Measurements from ENCODE around the gene DNAH2. TPM values are rescaled to one million over a fixed set of nuclear protein-coding genes. Genes with fewer than 3 reads are reported as not detected.

The DNAH2 gene
- total and polyA plus RNA-seq, 2 donors, result 0.07 to 0.14 TPM

- H3K9me3 ChIP-seq (ENCODE audit: control insufficient read depth in 2 of 2, insufficient read depth in 1 of 2, low read length in 1 of 2), result peaks cover 0 to 22% of the 10 kb centered on the region in 2 donors
- peaks cover 19 to 45% of the 10 kb centered on the region in 2 donors for H3K36me3 ChIP-seq (ENCODE audit: control insufficient read depth in 2 of 2, insufficient read depth in 2 of 2, low read length in 1 of 2)
- H3K4me1 ChIP-seq (ENCODE audit: control insufficient read depth in 2 of 2, insufficient read depth in 2 of 2, low read length in 2 of 2), result peaks cover 37 to 81% of the 10 kb centered on the region in 2 donors
- H3K4me3 ChIP-seq (ENCODE audit: low read length in 2 of 2), result peak overlapping the region; percentile 65 to 66
- H3K27ac ChIP-seq (ENCODE audit: low read depth in 1 of 2, low read length in 1 of 2), result peak overlapping the region; percentile 93 to 95
- DNase-seq (ENCODE audit: low read depth in 6 of 9, low spot score in 9 of 9), result peak in 6 of 9 donors; percentile 70 to 89 (median 80)
- under 1% methylated on average over 46 of the region's 46 CpGs for WGBS
- H3K27me3 ChIP-seq (ENCODE audit: control insufficient read depth in 2 of 2, insufficient read depth in 1 of 2, low read length in 1 of 2), result no peaks in the 10 kb centered on the region
Measured at GRCh38 chr17:7841915-7842379, 124.4 kb downstream of the DNAH2 start.

- peaks cover 0 to 22% of the 10 kb centered on the region in 2 donors for H3K9me3 ChIP-seq (ENCODE audit: control insufficient read depth in 2 of 2, insufficient read depth in 1 of 2, low read length in 1 of 2)
- DNase-seq (ENCODE audit: low read depth in 6 of 9, low spot score in 9 of 9), result peak in 4 of 9 donors; percentile 67 to 83 (median 72)
- H3K4me1 ChIP-seq (ENCODE audit: control insufficient read depth in 2 of 2, insufficient read depth in 2 of 2, low read length in 2 of 2), result peaks cover 31 to 74% of the 10 kb centered on the region in 2 donors
- H3K36me3 ChIP-seq (ENCODE audit: control insufficient read depth in 2 of 2, insufficient read depth in 2 of 2, low read length in 1 of 2), result peaks cover 25 to 50% of the 10 kb centered on the region in 2 donors
- under 1% methylated on average over 47 of the region's 47 CpGs for WGBS
- H3K27ac ChIP-seq (ENCODE audit: low read depth in 1 of 2, low read length in 1 of 2), result peak overlapping the region; percentile 93 to 95
- peak overlapping the region; percentile 65 to 66 for H3K4me3 ChIP-seq (ENCODE audit: low read length in 2 of 2)
- H3K27me3 ChIP-seq (ENCODE audit: control insufficient read depth in 2 of 2, insufficient read depth in 1 of 2, low read length in 1 of 2), result no peaks in the 10 kb centered on the region
Measured at GRCh38 chr17:7842380-7843256, 125.1 kb downstream of the DNAH2 start.

- H3K27me3 ChIP-seq (ENCODE audit: control insufficient read depth in 2 of 2, insufficient read depth in 1 of 2, low read length in 1 of 2), result no peaks in the 10 kb centered on the region
- H3K27ac ChIP-seq (ENCODE audit: low read depth in 1 of 2, low read length in 1 of 2), result peak overlapping the region; percentile 93 to 95
- H3K9me3 ChIP-seq (ENCODE audit: control insufficient read depth in 2 of 2, insufficient read depth in 1 of 2, low read length in 1 of 2), result peaks cover 0 to 22% of the 10 kb centered on the region in 2 donors
- H3K4me3 ChIP-seq (ENCODE audit: low read length in 2 of 2), result peak overlapping the region; percentile 65 to 66
- peaks cover 30 to 56% of the 10 kb centered on the region in 2 donors for H3K36me3 ChIP-seq (ENCODE audit: control insufficient read depth in 2 of 2, insufficient read depth in 2 of 2, low read length in 1 of 2)
- DNase-seq (ENCODE audit: low read depth in 6 of 9, low spot score in 9 of 9), result no peak
- WGBS, result under 1% methylated on average over 17 of the region's 17 CpGs
- H3K4me1 ChIP-seq (ENCODE audit: control insufficient read depth in 2 of 2, insufficient read depth in 2 of 2, low read length in 2 of 2), result peaks cover 31 to 70% of the 10 kb centered on the region in 2 donors
Measured at GRCh38 chr17:7843257-7843535, 125.7 kb downstream of the DNAH2 start.

GRCh38 chr17:7843536-7844291 is 126.2 kb downstream of the DNAH2 start:
- peaks cover 35 to 60% of the 10 kb centered on the region in 2 donors for H3K36me3 ChIP-seq (ENCODE audit: control insufficient read depth in 2 of 2, insufficient read depth in 2 of 2, low read length in 1 of 2)
- peak in 6 of 9 donors; percentile 68 to 90 (median 82) for DNase-seq (ENCODE audit: low read depth in 6 of 9, low spot score in 9 of 9)
- peak overlapping the region; percentile 93 to 95 for H3K27ac ChIP-seq (ENCODE audit: low read depth in 1 of 2, low read length in 1 of 2)
- under 1% methylated on average over 61 of the region's 61 CpGs for WGBS
- H3K4me1 ChIP-seq (ENCODE audit: control insufficient read depth in 2 of 2, insufficient read depth in 2 of 2, low read length in 2 of 2), result peaks cover 27 to 66% of the 10 kb centered on the region in 2 donors
- no peaks in the 10 kb centered on the region for H3K27me3 ChIP-seq (ENCODE audit: control insufficient read depth in 2 of 2, insufficient read depth in 1 of 2, low read length in 1 of 2)
- peaks cover 0 to 22% of the 10 kb centered on the region in 2 donors for H3K9me3 ChIP-seq (ENCODE audit: control insufficient read depth in 2 of 2, insufficient read depth in 1 of 2, low read length in 1 of 2)
- H3K4me3 ChIP-seq (ENCODE audit: low read length in 2 of 2), result peak overlapping the region; percentile 65 to 66

- peaks cover 19 to 58% of the 10 kb centered on the region in 2 donors for H3K4me1 ChIP-seq (ENCODE audit: control insufficient read depth in 2 of 2, insufficient read depth in 2 of 2, low read length in 2 of 2)
- peaks cover 43 to 60% of the 10 kb centered on the region in 2 donors for H3K36me3 ChIP-seq (ENCODE audit: control insufficient read depth in 2 of 2, insufficient read depth in 2 of 2, low read length in 1 of 2)
- H3K4me3 ChIP-seq (ENCODE audit: low read length in 2 of 2), result peak overlapping the region; percentile 65 to 66
- DNase-seq (ENCODE audit: low read depth in 6 of 9, low spot score in 9 of 9), result peak in 5 of 9 donors; percentile 69 to 90 (median 76)
- 1% methylated on average over 71 of the region's 71 CpGs for WGBS
- peak overlapping the region; percentile 87 to 93 for H3K27ac ChIP-seq (ENCODE audit: low read depth in 1 of 2, low read length in 1 of 2)
- H3K27me3 ChIP-seq (ENCODE audit: control insufficient read depth in 2 of 2, insufficient read depth in 1 of 2, low read length in 1 of 2), result no peaks in the 10 kb centered on the region
- H3K9me3 ChIP-seq (ENCODE audit: control insufficient read depth in 2 of 2, insufficient read depth in 1 of 2, low read length in 1 of 2), result peaks cover 0 to 22% of the 10 kb centered on the region in 2 donors
Measured at GRCh38 chr17:7844292-7845154, 127.0 kb downstream of the DNAH2 start.

GRCh38 chr17:7845359-7846062 is 128.0 kb downstream of the DNAH2 start:
- Histone ChIP-seq H3K36me3 (ENCODE audit: control insufficient read depth in 2 of 2, insufficient read depth in 2 of 2, low read length in 1 of 2) (peaks cover 52 to 60% of the 10 kb centered on the region in 2 donors), H3K27ac (ENCODE audit: low read depth in 1 of 2, low read length in 1 of 2) (peak overlapping the region in 1 of 2 donors; percentile 71), H3K4me3 (ENCODE audit: low read length in 2 of 2) (peak overlapping the region; percentile 65 to 66), H3K9me3 (ENCODE audit: control insufficient read depth in 2 of 2, insufficient read depth in 1 of 2, low read length in 1 of 2) (peaks cover 0 to 22% of the 10 kb centered on the region in 2 donors), H3K4me1 (ENCODE audit: control insufficient read depth in 2 of 2, insufficient read depth in 2 of 2, low read length in 2 of 2) (peaks cover 12 to 56% of the 10 kb centered on the region in 2 donors), H3K27me3 (ENCODE audit: control insufficient read depth in 2 of 2, insufficient read depth in 1 of 2, low read length in 1 of 2) (no peaks in the 10 kb centered on the region)
- no peak for DNase-seq (ENCODE audit: low read depth in 6 of 9, low spot score in 9 of 9)
- 92% methylated on average over 15 of the region's 15 CpGs for WGBS

- DNase-seq (ENCODE audit: low read depth in 6 of 9, low spot score in 9 of 9), result no peak
- H3K4me3 ChIP-seq (ENCODE audit: low read length in 2 of 2), result no peak overlapping the region
Measured at GRCh38 chr17:7846063-7846735, 128.7 kb downstream of the DNAH2 start.

More at GRCh38 chr17:7846063-7846735, 128.7 kb downstream of the DNAH2 start:
- Histone ChIP-seq H3K27ac (ENCODE audit: low read depth in 1 of 2, low read length in 1 of 2) (no peak overlapping the region), H3K4me1 (ENCODE audit: control insufficient read depth in 2 of 2, insufficient read depth in 2 of 2, low read length in 2 of 2) (peaks cover 12 to 56% of the 10 kb centered on the region in 2 donors), H3K36me3 (ENCODE audit: control insufficient read depth in 2 of 2, insufficient read depth in 2 of 2, low read length in 1 of 2) (peaks cover 58 to 60% of the 10 kb centered on the region in 2 donors), H3K9me3 (ENCODE audit: control insufficient read depth in 2 of 2, insufficient read depth in 1 of 2, low read length in 1 of 2) (peaks cover 0 to 23% of the 10 kb centered on the region in 2 donors), H3K27me3 (ENCODE audit: control insufficient read depth in 2 of 2, insufficient read depth in 1 of 2, low read length in 1 of 2) (no peaks in the 10 kb centered on the region)
- WGBS, result 96% methylated on average over 22 of the region's 22 CpGs
